Neural cell (in vitro differentiated cells): ENCODE measurements around the gene REM2.

ENCODE experiments used
- CTCF ChIP-seq: fragments of 450-650 bp; IDR thresholded peaks from 2 replicates; pipeline ENCODE4 v1.5.1; 2014; ENCODE audit warnings: antibody characterized with exemption, mild to moderate bottlenecking, moderate library complexity; ENCODE audit not compliant: poor library complexity, severe bottlenecking
- EP300 ChIP-seq: fragments of 450-650 bp; conservative IDR thresholded peaks from 2 replicates; pipeline ENCODE4 v1.6.1; 2014; ENCODE audit warnings: antibody characterized with exemption, mild to moderate bottlenecking, moderate library complexity; ENCODE audit not compliant: poor library complexity, severe bottlenecking
- EZH2 ChIP-seq: fragments of 200-600, 300-800 bp; shearing (Covaris generic), sonication (generic); IDR thresholded peaks from 2 replicates; pipeline ENCODE4 v1.6.1; 2014; ENCODE audit warnings: antibody characterized with exemption, low read length, borderline replicate concordance, mild to moderate bottlenecking; ENCODE audit not compliant: insufficient read depth, poor library complexity, severe bottlenecking
- MXI1 ChIP-seq: fragments of 450-650 bp; conservative IDR thresholded peaks from 2 replicates; pipeline ENCODE4 v1.6.1; 2014; ENCODE audit warnings: antibody characterized with exemption, mild to moderate bottlenecking; ENCODE audit not compliant: poor library complexity, severe bottlenecking
- POLR2AphosphoS5 ChIP-seq: IDR thresholded peaks from 2 replicates; pipeline ENCODE4 v1.6.1; 2012
- RAD21 ChIP-seq: fragments of 450-650 bp; conservative IDR thresholded peaks from 2 replicates; pipeline ENCODE4 v1.6.1; 2014; ENCODE audit warnings: antibody characterized with exemption, mild to moderate bottlenecking, moderate library complexity
- REST ChIP-seq: IDR thresholded peaks from 2 replicates; pipeline ENCODE4 v1.6.1; 2012; ENCODE audit warnings: borderline replicate concordance
- SMC3 ChIP-seq: fragments of 450-650 bp; conservative IDR thresholded peaks from 2 replicates; pipeline ENCODE4 v1.6.1; 2014; ENCODE audit warnings: antibody characterized with exemption, mild to moderate bottlenecking, moderate library complexity; ENCODE audit not compliant: poor library complexity
- TAF1 ChIP-seq: IDR thresholded peaks from 2 replicates; pipeline ENCODE4 v1.6.1; 2012; ENCODE audit warnings: low read depth

- peak; percentile 25 for TF ChIP-seq CTCF
- no peak for TF ChIP-seq POLR2AphosphoS5
- no peak for TF ChIP-seq EP300
- TF ChIP-seq REST = no peak
- TF ChIP-seq EZH2 = no peak
- TF ChIP-seq SMC3 = peak; percentile 40
- no peak for TF ChIP-seq TAF1
- TF ChIP-seq MXI1 = no peak
- TF ChIP-seq RAD21 = peak; percentile 26
Observed at GRCh38 chr14:22836301-22837113, 46.5 kb upstream of the REM2 start, which contains the start of gene MMP14.
